Subcutaneous adipose tissue (tissue), 4 donors: ENCODE results near the gene MVB12A. TPM values are rescaled to one million over a fixed set of nuclear protein-coding genes. Genes with fewer than 3 reads are reported as not detected.

ENCODE experiments used
- total RNA-seq, 4 donors: library from RNA; depleted of rRNA; stranded (reverse); fragments of >200 nt; gene quantifications; one replicate each; pipeline ENCODE4 v1.1.0, GENCODE V29; 2016
- TF ChIP-seq, protein P1 (sequence below): fragments of 450-650 bp; IDR thresholded peaks from one replicate; pipeline ENCODE4 v1.5.1; 2016; ENCODE audit warnings: low read depth, mild to moderate bottlenecking, control low read depth, antibody characterized with exemption, moderate library complexity

The MVB12A gene
- total RNA-seq, 4 donors from 2014 or later = 45.6 to 61.7 (median 54.3) TPM

GRCh38 chr19:17389288-17389687 is 30.6 kb upstream of the MVB12A start:
- TF ChIP-seq, protein P1, sequence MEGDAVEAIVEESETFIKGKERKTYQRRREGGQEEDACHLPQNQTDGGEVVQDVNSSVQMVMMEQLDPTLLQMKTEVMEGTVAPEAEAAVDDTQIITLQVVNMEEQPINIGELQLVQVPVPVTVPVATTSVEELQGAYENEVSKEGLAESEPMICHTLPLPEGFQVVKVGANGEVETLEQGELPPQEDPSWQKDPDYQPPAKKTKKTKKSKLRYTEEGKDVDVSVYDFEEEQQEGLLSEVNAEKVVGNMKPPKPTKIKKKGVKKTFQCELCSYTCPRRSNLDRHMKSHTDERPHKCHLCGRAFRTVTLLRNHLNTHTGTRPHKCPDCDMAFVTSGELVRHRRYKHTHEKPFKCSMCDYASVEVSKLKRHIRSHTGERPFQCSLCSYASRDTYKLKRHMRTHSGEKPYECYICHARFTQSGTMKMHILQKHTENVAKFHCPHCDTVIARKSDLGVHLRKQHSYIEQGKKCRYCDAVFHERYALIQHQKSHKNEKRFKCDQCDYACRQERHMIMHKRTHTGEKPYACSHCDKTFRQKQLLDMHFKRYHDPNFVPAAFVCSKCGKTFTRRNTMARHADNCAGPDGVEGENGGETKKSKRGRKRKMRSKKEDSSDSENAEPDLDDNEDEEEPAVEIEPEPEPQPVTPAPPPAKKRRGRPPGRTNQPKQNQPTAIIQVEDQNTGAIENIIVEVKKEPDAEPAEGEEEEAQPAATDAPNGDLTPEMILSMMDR = no peak

- TF ChIP-seq, protein P1 = no peak
Measured at GRCh38 chr19:17389957-17390664, 29.7 kb upstream of the MVB12A start.

GRCh38 chr19:17390665-17391370 is 29.0 kb upstream of the MVB12A start:
- TF ChIP-seq, protein P1 = no peak

GRCh38 chr19:17391371-17392151 is 28.3 kb upstream of the MVB12A start:
- TF ChIP-seq, protein P1 = no peak

DNA sequence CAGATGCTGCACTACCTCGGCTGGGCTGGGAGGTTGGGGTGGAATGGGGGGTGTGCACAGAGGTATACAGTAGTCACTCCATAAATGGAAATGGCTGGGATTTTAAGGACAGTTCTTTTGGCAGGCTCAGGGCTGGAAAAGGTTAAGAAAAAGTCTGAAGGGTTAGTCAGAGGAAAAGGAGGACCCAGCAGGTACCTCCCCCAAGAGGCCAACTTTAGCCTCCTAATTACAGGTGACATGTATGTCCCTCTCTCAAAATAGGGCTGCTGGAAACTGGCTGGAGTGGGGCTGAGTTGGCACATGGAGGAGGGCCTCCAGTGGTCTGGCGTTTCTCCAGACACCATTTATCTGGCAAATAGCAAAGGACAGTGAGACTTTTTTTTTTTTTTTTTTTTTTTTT is 26.8 kb upstream of the MVB12A start:
- TF ChIP-seq, protein P1 = no peak

GRCh38 chr19:17393914-17394313 is 25.9 kb upstream of the MVB12A start, which contains the start of gene CCDC194:
Gene CCDC194 (minus strand): TSS chr19:17394196. CDS start chr19:17394158, 38 bp downstream.
- TF ChIP-seq, protein P1 = no peak
